ENCODE measurements around the gene PLCB1.

Gene PLCB1

GRCh38 chr20:8212286-8212685 is 80.2 kb downstream of the PLCB1 start:
- H2AFZ ChIP-seq (ENCODE audit: low read length, unreplicated experiment), result no peak overlapping the region
- no peaks in the 10 kb centered on the region for H3K79me2 ChIP-seq (ENCODE audit: control insufficient read depth, insufficient read depth, low read length, unreplicated experiment)
- H3K27ac ChIP-seq (ENCODE audit: low read depth, low read length), result no peak overlapping the region
- H3K36me3 ChIP-seq (ENCODE audit: insufficient read depth, low read length), result no peaks in the 10 kb centered on the region
- H3K4me3 ChIP-seq (ENCODE audit: low read depth, low read length), result no peak overlapping the region
- no peaks in the 10 kb centered on the region for H3K27me3 ChIP-seq (ENCODE audit: insufficient read depth, low read length)
- peaks cover 3% of the 10 kb centered on the region for H3K4me1 ChIP-seq (ENCODE audit: control insufficient read depth, insufficient read depth, low read length, unreplicated experiment)

- H3K79me2 ChIP-seq (ENCODE audit: control insufficient read depth, insufficient read depth, low read length, unreplicated experiment), result no peaks in the 10 kb centered on the region
- no peak overlapping the region for H2AFZ ChIP-seq (ENCODE audit: low read length, unreplicated experiment)
- H3K27me3 ChIP-seq (ENCODE audit: insufficient read depth, low read length), result no peaks in the 10 kb centered on the region
- no peaks in the 10 kb centered on the region for H3K36me3 ChIP-seq (ENCODE audit: insufficient read depth, low read length)
- H3K27ac ChIP-seq (ENCODE audit: low read depth, low read length), result no peak overlapping the region
- H3K4me3 ChIP-seq (ENCODE audit: low read depth, low read length), result no peak overlapping the region
- H3K4me1 ChIP-seq (ENCODE audit: control insufficient read depth, insufficient read depth, low read length, unreplicated experiment), result peaks cover 4% of the 10 kb centered on the region
Measured at GRCh38 chr20:8213270-8213669, 81.2 kb downstream of the PLCB1 start.

GRCh38 chr20:8213831-8214587 is 81.9 kb downstream of the PLCB1 start:
- Histone ChIP-seq H3K27me3 (ENCODE audit: insufficient read depth, low read length) (no peaks in the 10 kb centered on the region), H3K79me2 (ENCODE audit: control insufficient read depth, insufficient read depth, low read length, unreplicated experiment) (no peaks in the 10 kb centered on the region), H3K4me1 (ENCODE audit: control insufficient read depth, insufficient read depth, low read length, unreplicated experiment) (peaks cover 9% of the 10 kb centered on the region), H3K36me3 (ENCODE audit: insufficient read depth, low read length) (no peaks in the 10 kb centered on the region), H3K27ac (ENCODE audit: low read depth, low read length) (no peak overlapping the region), H3K4me3 (ENCODE audit: low read depth, low read length) (no peak overlapping the region), H2AFZ (ENCODE audit: low read length, unreplicated experiment) (no peak overlapping the region)

- Histone ChIP-seq H3K36me3 (ENCODE audit: insufficient read depth, low read length) (no peaks in the 10 kb centered on the region), H3K4me1 (ENCODE audit: control insufficient read depth, insufficient read depth, low read length, unreplicated experiment) (peaks cover 13% of the 10 kb centered on the region), H3K4me3 (ENCODE audit: low read depth, low read length) (no peak overlapping the region), H3K27ac (ENCODE audit: low read depth, low read length) (no peak overlapping the region), H3K27me3 (ENCODE audit: insufficient read depth, low read length) (no peaks in the 10 kb centered on the region), H2AFZ (ENCODE audit: low read length, unreplicated experiment) (no peak overlapping the region), H3K79me2 (ENCODE audit: control insufficient read depth, insufficient read depth, low read length, unreplicated experiment) (no peaks in the 10 kb centered on the region)
Measured at GRCh38 chr20:8215361-8215781, 83.3 kb downstream of the PLCB1 start.

GRCh38 chr20:8216375-8217200 is 84.5 kb downstream of the PLCB1 start:
- Histone ChIP-seq H3K4me3 (ENCODE audit: low read depth, low read length) (no peak overlapping the region), H2AFZ (ENCODE audit: low read length, unreplicated experiment) (no peak overlapping the region), H3K36me3 (ENCODE audit: insufficient read depth, low read length) (no peaks in the 10 kb centered on the region), H3K79me2 (ENCODE audit: control insufficient read depth, insufficient read depth, low read length, unreplicated experiment) (no peaks in the 10 kb centered on the region), H3K4me1 (ENCODE audit: control insufficient read depth, insufficient read depth, low read length, unreplicated experiment) (peaks cover 13% of the 10 kb centered on the region), H3K27ac (ENCODE audit: low read depth, low read length) (no peak overlapping the region), H3K27me3 (ENCODE audit: insufficient read depth, low read length) (no peaks in the 10 kb centered on the region)

- no peak overlapping the region for H2AFZ ChIP-seq (ENCODE audit: low read length, unreplicated experiment)
- no peaks in the 10 kb centered on the region for H3K27me3 ChIP-seq (ENCODE audit: insufficient read depth, low read length)
- peaks cover 32% of the 10 kb centered on the region for H3K4me1 ChIP-seq (ENCODE audit: control insufficient read depth, insufficient read depth, low read length, unreplicated experiment)
- H3K4me3 ChIP-seq (ENCODE audit: low read depth, low read length), result no peak overlapping the region
- peak overlapping the region; percentile 19; the same call in 1 of the 2 replicates for H3K27ac ChIP-seq (ENCODE audit: low read depth, low read length)
- H3K79me2 ChIP-seq (ENCODE audit: control insufficient read depth, insufficient read depth, low read length, unreplicated experiment), result no peaks in the 10 kb centered on the region
- no peaks in the 10 kb centered on the region for H3K36me3 ChIP-seq (ENCODE audit: insufficient read depth, low read length)
Measured at GRCh38 chr20:8218861-8219260, 86.8 kb downstream of the PLCB1 start.

GRCh38 chr20:8219403-8219802 is 87.3 kb downstream of the PLCB1 start:
- Histone ChIP-seq H3K79me2 (ENCODE audit: control insufficient read depth, insufficient read depth, low read length, unreplicated experiment) (no peaks in the 10 kb centered on the region), H3K4me1 (ENCODE audit: control insufficient read depth, insufficient read depth, low read length, unreplicated experiment) (peaks cover 37% of the 10 kb centered on the region), H3K4me3 (ENCODE audit: low read depth, low read length) (no peak overlapping the region), H2AFZ (ENCODE audit: low read length, unreplicated experiment) (no peak overlapping the region), H3K27ac (ENCODE audit: low read depth, low read length) (no peak overlapping the region), H3K36me3 (ENCODE audit: insufficient read depth, low read length) (no peaks in the 10 kb centered on the region), H3K27me3 (ENCODE audit: insufficient read depth, low read length) (no peaks in the 10 kb centered on the region)

GRCh38 chr20:8220716-8221115 is 88.7 kb downstream of the PLCB1 start:
- peaks cover 37% of the 10 kb centered on the region for H3K4me1 ChIP-seq (ENCODE audit: control insufficient read depth, insufficient read depth, low read length, unreplicated experiment)
- H3K27me3 ChIP-seq (ENCODE audit: insufficient read depth, low read length), result no peaks in the 10 kb centered on the region
- no peak overlapping the region for H2AFZ ChIP-seq (ENCODE audit: low read length, unreplicated experiment)
- no peak overlapping the region for H3K27ac ChIP-seq (ENCODE audit: low read depth, low read length)
- H3K36me3 ChIP-seq (ENCODE audit: insufficient read depth, low read length), result no peaks in the 10 kb centered on the region
- no peak overlapping the region for H3K4me3 ChIP-seq (ENCODE audit: low read depth, low read length)
- no peaks in the 10 kb centered on the region for H3K79me2 ChIP-seq (ENCODE audit: control insufficient read depth, insufficient read depth, low read length, unreplicated experiment)

GRCh38 chr20:8221887-8222419 is 89.9 kb downstream of the PLCB1 start:
- Histone ChIP-seq H3K27ac (ENCODE audit: low read depth, low read length) (peak overlapping the region; percentile 88), H3K79me2 (ENCODE audit: control insufficient read depth, insufficient read depth, low read length, unreplicated experiment) (no peaks in the 10 kb centered on the region), H3K27me3 (ENCODE audit: insufficient read depth, low read length) (no peaks in the 10 kb centered on the region), H3K4me3 (ENCODE audit: low read depth, low read length) (no peak overlapping the region), H3K36me3 (ENCODE audit: insufficient read depth, low read length) (no peaks in the 10 kb centered on the region), H2AFZ (ENCODE audit: low read length, unreplicated experiment) (no peak overlapping the region), H3K4me1 (ENCODE audit: control insufficient read depth, insufficient read depth, low read length, unreplicated experiment) (peaks cover 37% of the 10 kb centered on the region)

GRCh38 chr20:8223091-8223870 is 91.2 kb downstream of the PLCB1 start:
- Histone ChIP-seq H2AFZ (ENCODE audit: low read length, unreplicated experiment) (peak overlapping the region; percentile 40), H3K27ac (ENCODE audit: low read depth, low read length) (peak overlapping the region; percentile 88), H3K4me1 (ENCODE audit: control insufficient read depth, insufficient read depth, low read length, unreplicated experiment) (peaks cover 36% of the 10 kb centered on the region), H3K79me2 (ENCODE audit: control insufficient read depth, insufficient read depth, low read length, unreplicated experiment) (no peaks in the 10 kb centered on the region), H3K4me3 (ENCODE audit: low read depth, low read length) (peak overlapping the region; percentile 26; the same call in 1 of the 2 replicates), H3K36me3 (ENCODE audit: insufficient read depth, low read length) (no peaks in the 10 kb centered on the region), H3K27me3 (ENCODE audit: insufficient read depth, low read length) (no peaks in the 10 kb centered on the region)

Measured in ACC112 (cell line).